Cardiac fibroblast (primary cell): ENCODE data around the gene NELFA.

Experiments used
- DNase-seq, 2 donors: peaks; one replicate each; pipeline versions ENCODE4 v3.0.0 to v3.0.0-alpha.2; 2010; ENCODE audit warnings: low read depth in 2 of 2
- H3K4me3 ChIP-seq, 2 donors: replicated peaks in 1 of 2; 1 replicate in 1 of 2; 2 replicates in 1 of 2; pipeline ENCODE4 v1.5.1; 2011; ENCODE audit warnings: low read depth in 2 of 2, low read length in 2 of 2, mild to moderate bottlenecking in 2 of 2, moderate library complexity in 1 of 2
- TF ChIP-seq, protein P1 (sequence below): IDR thresholded peaks from one replicate; pipeline ENCODE4 v1.5.1; 2011; ENCODE audit warnings: low read depth, mild to moderate bottlenecking, low read length, inconsistent platforms

The NELFA gene

DNA sequence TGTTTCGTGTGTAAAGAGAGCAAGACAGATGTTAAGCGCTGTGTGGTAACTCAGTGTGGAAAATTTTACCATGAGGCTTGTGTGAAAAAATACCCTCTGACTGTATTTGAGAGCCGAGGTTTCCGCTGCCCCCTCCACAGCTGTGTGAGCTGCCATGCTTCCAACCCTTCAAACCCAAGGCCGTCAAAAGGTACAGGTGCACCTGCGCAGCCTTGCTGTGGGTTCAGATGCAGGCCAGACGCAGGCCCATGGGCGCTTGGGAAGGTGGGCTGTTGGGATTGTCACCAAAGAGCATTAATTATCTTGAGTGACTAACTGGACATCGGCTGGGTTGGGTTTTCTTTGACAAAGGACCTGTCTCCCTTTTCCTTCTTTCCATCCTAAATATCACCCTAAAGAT lies 55.4 kb downstream of the NELFA start:
- TF ChIP-seq, protein P1, sequence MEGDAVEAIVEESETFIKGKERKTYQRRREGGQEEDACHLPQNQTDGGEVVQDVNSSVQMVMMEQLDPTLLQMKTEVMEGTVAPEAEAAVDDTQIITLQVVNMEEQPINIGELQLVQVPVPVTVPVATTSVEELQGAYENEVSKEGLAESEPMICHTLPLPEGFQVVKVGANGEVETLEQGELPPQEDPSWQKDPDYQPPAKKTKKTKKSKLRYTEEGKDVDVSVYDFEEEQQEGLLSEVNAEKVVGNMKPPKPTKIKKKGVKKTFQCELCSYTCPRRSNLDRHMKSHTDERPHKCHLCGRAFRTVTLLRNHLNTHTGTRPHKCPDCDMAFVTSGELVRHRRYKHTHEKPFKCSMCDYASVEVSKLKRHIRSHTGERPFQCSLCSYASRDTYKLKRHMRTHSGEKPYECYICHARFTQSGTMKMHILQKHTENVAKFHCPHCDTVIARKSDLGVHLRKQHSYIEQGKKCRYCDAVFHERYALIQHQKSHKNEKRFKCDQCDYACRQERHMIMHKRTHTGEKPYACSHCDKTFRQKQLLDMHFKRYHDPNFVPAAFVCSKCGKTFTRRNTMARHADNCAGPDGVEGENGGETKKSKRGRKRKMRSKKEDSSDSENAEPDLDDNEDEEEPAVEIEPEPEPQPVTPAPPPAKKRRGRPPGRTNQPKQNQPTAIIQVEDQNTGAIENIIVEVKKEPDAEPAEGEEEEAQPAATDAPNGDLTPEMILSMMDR = no peak
- no peak overlapping the region for H3K4me3 ChIP-seq
- no peak for DNase-seq

DNA sequence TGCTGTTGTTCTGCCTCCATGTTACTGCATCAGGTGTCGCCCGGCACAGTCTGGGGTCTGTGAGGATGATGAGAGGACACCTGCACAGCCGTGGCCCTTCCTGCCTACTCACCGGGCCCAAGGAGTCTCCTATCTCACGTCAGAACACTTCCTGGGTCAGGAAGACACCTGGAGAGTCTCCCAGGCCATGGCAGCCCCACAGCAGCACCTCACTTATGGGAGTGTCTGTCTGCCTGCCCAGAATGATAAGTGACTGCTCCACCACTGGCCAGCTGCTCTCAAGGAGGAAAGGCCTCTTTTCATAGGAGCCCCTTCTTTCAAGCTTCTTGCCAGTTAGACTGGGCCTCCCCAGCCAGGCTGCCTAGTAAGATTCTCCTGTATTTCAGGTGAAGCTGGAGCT lies 56.1 kb downstream of the NELFA start:
- TF ChIP-seq, protein P1 = no peak
- DNase-seq = no peak
- no peak overlapping the region for H3K4me3 ChIP-seq

DNA sequence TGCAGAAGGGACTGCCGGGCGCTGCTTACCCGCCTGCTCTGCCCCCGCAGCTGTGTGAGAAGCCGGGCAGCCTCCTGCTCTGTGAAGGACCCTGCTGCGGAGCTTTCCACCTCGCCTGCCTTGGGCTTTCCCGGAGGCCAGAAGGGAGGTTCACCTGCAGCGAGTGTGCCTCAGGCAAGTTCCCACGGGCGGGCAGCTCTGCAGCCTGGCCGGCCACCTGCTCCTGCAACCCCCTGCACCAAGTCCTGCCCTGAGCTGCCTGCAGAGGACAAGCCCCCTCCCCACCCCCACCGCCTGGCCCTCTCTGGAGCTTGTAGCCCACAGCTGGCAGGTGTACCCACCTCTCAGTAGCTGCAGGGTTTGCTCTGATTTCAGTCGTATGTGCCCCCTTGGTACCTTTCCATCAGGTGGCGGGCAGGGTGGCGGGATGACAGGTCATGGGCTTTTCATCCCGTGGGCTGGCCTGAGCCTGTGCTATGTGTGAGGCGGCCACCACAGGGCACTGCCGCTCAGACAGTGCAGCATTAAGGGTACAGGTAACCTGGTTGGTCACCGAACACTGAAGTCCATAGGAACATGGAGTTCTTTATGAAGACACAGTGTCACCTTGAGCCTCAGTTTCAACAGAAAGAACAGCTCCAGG lies 56.6 kb downstream of the NELFA start:
- DNase-seq = no peak
- TF ChIP-seq, protein P1 = no peak
- H3K4me3 ChIP-seq = no peak overlapping the region

DNA sequence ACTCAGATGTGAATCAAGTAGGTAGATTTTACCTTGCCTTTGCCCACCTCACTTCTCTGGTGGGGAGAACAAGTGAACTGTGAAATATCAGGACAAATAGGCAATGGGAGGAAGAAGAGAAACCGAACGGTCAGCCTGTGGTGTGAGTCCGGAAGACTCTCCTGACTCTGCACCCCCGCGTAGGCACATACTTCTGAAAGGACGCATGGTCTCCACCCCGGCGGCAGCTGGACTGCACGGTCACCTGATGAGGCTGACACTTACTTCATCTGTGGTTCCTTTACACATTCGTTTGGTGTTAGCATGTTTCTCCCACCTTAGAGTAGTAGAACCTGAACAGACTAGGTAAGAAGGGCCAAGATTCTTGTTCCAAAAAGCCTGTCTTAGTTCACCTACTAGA lies 58.4 kb downstream of the NELFA start:
- no peak overlapping the region for H3K4me3 ChIP-seq
- no peak for DNase-seq
- TF ChIP-seq, protein P1 = no peak

DNA sequence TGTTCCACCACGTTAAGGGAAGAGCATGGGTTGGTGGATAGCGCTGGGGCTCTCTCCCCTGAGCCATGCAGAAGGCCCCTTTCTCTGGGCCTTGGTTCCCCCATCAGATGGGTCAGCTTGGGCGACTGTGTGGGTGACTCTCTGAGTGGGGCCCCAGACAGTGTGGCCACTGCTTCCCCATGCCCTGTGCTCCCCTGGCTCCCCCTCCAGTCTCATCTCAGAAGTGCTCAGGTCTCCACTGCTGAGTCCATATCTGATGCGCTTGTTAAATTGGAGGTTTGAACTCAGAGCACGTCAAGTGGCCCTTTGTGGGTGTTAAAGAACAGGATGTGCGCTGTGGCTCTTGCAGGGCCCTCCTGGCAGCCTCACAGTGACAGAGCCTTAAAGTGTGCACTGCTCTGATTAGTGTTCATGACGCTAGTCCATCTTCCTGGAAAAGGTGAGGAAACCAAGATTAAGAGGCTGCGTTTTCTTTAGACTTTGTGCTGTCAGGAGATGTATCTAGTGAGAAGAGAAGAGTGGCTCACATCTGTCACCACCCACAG lies 59.8 kb downstream of the NELFA start:
- DNase-seq = no peak
- H3K4me3 ChIP-seq = no peak overlapping the region
- TF ChIP-seq, protein P1 = no peak

DNA sequence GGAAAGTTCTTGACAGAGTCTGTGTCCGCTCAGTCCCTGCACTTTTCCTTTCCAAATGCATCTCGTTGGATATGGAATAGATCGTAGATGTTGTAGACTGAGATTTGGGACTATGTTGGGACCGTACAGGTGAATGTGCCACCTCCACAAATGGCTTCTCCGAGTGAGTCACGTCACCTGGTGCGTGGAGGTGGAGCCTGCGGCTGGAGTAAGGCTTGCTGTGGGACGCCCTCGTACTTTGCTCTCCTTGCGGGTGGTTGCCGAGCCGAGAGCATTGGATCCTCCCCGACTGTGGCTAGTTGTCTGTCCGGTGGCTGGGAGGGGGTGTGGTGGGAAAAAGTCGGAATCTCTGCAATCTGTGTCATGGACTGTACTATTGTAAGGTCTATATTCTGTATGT lies 60.5 kb downstream of the NELFA start:
- H3K4me3 ChIP-seq = no peak overlapping the region
- TF ChIP-seq, protein P1 = no peak
- DNase-seq = no peak

DNA sequence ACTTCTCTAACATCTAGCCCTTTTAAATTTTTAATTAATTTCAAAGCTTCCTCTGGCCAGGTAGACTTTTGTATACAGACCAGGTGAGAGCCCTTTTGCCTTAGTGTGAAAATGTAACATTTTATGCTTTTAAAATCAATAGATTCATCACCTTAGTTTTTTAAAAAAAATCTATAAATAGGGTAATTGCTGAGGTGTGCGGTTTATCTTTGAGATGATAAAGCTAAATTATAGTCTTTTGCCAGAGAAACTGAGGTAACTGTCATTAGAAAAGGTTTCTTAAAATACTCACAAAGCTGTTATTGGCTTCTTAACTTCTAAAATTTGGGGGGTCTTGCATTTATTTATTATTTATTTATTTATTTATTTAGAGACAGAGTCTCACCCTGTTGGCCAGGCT lies 62.9 kb downstream of the NELFA start:
- TF ChIP-seq, protein P1 = no peak
- no peak overlapping the region for H3K4me3 ChIP-seq
- no peak for DNase-seq
